Measurements from ENCODE around the gene POGZ.

- TF ChIP-seq CTCF (IDR thresholded peaks at IDR 0.05) (no peak), EP300 (IDR thresholded peaks at IDR 0.05; ENCODE audit: low read depth) (no peak), POLR2A (IDR thresholded peaks at IDR 0.05) (no peak)
Observed at GRCh38 chr1:151407304-151407703, 52.0 kb downstream of the POGZ start.
